ENCODE results near the gene DDX47.
"Not testable (repeated sequence)": the region's sequence is repeated elsewhere in the genome, so short reads cannot be mapped to it uniquely, and the experiment has no call there.

DDX47 gene

DNA sequence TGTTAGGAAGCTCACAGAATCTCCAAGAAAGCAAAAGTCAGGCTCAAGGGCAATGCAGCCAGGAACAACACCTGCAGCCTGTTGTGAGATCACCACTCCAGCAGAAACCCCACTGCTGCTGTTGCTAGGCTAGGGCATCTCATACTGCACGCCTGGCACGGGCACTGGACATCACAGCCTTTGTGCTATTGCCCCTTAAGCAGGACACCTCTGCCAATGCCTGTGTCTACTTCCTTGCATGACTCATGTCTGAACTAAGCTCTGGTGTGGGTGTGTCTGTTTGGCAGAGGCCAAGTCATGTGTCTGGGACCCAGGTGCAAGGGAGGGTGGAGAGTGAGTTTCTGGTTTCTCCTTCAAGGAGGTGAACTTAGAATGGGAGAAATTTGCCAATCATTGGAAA is 10.0 kb upstream of the DDX47 start:
- Histone ChIP-seq H3K4me1 (ENCODE audit: low read length) (peaks cover 32% of the 10 kb centered on the region), H3K9ac (ENCODE audit: low read length) (no peak overlapping the region), H3K9me3 (ENCODE audit: insufficient read depth, low read length) (no peaks in the 10 kb centered on the region), H3K79me2 (ENCODE audit: low read length) (no peaks in the 10 kb centered on the region), H3K4me3 (ENCODE audit: low read length) (peak overlapping the region; percentile 15; the same call in 1 of the 2 replicates), H3K27me3 (ENCODE audit: low read depth, low read length) (peaks cover 33% of the 10 kb centered on the region), H4K20me1 (ENCODE audit: insufficient read depth, low read length) (no peaks in the 10 kb centered on the region), H2AFZ (ENCODE audit: low read depth, low read length) (no peak overlapping the region), H3K36me3 (replicated peaks; ENCODE audit: low read depth, low read length) (no peaks in the 10 kb centered on the region), H3K27ac (ENCODE audit: low read length) (no peak overlapping the region), H3K4me2 (ENCODE audit: low read length) (peak overlapping the region; percentile 70)
- TF ChIP-seq, protein P1, sequence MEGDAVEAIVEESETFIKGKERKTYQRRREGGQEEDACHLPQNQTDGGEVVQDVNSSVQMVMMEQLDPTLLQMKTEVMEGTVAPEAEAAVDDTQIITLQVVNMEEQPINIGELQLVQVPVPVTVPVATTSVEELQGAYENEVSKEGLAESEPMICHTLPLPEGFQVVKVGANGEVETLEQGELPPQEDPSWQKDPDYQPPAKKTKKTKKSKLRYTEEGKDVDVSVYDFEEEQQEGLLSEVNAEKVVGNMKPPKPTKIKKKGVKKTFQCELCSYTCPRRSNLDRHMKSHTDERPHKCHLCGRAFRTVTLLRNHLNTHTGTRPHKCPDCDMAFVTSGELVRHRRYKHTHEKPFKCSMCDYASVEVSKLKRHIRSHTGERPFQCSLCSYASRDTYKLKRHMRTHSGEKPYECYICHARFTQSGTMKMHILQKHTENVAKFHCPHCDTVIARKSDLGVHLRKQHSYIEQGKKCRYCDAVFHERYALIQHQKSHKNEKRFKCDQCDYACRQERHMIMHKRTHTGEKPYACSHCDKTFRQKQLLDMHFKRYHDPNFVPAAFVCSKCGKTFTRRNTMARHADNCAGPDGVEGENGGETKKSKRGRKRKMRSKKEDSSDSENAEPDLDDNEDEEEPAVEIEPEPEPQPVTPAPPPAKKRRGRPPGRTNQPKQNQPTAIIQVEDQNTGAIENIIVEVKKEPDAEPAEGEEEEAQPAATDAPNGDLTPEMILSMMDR (IDR thresholded peaks at IDR 0.05; ENCODE audit: low read depth, low read length): no peak
- TF ChIP-seq EZH2phosphoT487 (IDR thresholded peaks at IDR 0.05; ENCODE audit: low read depth): no peak

DNA sequence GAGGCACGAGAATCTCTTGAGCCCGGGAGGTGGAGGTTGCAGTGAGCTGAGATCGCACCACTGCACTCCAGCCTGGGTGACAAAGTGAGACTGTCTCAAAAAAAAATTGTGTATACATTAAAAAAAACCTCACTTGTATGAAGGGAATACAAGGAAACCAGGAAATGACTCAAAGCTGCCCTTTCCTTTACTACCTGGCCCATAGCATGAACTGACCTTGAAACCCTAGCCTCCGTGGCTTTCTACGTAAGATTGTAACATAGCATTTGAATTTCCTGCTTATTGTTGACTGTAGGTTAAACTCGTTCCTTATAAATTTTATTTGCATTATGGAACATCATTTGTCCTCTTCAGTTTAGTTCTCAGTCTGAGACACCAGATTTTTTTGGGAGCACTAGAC is 9.1 kb upstream of the DDX47 start:
- H3K4me2 ChIP-seq (ENCODE audit: low read length): no peak overlapping the region
- no peaks in the 10 kb centered on the region for H3K36me3 ChIP-seq (replicated peaks; ENCODE audit: low read depth, low read length)
- H3K79me2 ChIP-seq (ENCODE audit: low read length): no peaks in the 10 kb centered on the region
- H3K9ac ChIP-seq (ENCODE audit: low read length): no peak overlapping the region
- H3K27ac ChIP-seq (ENCODE audit: low read length): no peak overlapping the region
- H3K4me3 ChIP-seq (ENCODE audit: low read length): no peak overlapping the region
- H3K4me1 ChIP-seq (ENCODE audit: low read length): peaks cover 41% of the 10 kb centered on the region
- H2AFZ ChIP-seq (ENCODE audit: low read depth, low read length): no peak overlapping the region
- H3K27me3 ChIP-seq (ENCODE audit: low read depth, low read length): peaks cover 33% of the 10 kb centered on the region
- H3K9me3 ChIP-seq (ENCODE audit: insufficient read depth, low read length): no peaks in the 10 kb centered on the region
- no peak for TF ChIP-seq EZH2phosphoT487 (IDR thresholded peaks at IDR 0.05; ENCODE audit: low read depth)
- TF ChIP-seq, protein P1 (IDR thresholded peaks at IDR 0.05; ENCODE audit: low read depth, low read length): no peak
- no peaks in the 10 kb centered on the region for H4K20me1 ChIP-seq (ENCODE audit: insufficient read depth, low read length)

DNA sequence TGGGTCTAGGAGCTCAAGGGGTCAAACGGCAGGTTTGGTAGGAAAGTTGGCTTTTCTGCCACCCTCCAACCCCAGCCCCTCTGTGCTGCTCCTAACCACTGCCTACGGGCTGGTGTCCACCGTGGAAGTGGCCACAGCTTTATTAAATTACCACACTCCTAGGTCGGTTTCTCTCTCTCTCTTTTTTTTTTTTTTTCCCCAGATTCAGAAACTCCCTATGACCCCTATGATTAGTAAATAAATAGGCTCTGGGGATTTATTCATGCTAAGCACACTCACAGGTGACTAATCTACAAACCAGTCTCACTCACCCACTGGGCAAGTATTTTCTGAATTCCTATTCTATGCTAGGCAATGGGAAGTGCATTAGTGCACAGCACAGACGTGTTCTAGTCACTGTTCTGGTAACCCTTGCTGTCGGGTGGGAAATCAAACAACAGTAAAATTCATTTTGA is 8.7 kb upstream of the DDX47 start:
- H3K4me1 ChIP-seq (ENCODE audit: low read length): peaks cover 45% of the 10 kb centered on the region
- H3K27ac ChIP-seq (ENCODE audit: low read length): no peak overlapping the region
- H3K4me2 ChIP-seq (ENCODE audit: low read length): no peak overlapping the region

DNA sequence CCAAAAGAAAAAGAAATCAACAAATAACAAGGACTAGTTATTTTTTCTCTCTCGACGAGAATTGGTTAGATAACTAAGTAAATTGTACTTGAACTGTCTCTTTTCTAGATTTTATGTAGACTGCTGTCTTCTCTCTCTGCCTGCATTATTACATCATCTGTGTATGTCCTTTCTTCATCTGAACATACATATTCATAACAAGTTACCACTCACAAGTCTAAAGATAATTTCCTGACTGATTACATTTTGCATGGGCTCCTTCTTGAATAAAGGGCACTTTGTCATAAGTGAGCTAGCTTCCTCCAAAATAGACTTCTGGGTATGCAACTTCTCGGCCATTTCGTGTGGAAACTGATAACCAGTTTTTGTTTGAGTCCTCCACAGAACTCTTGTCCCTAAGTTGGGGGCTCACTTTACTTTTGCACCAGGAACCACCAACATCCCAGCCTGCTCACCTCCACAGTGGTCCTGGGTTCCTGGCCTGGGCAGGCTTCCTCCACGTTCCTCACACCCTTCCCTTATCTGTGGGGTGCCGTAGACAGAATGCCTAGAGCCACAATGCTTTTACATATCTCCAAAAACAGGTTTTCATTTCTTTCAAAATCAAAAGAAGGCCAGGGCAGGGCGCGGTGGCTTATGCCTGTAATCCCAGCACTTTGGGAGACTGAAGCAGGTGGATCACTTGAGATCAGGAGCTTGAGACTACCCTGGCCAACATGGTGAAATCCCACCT is 6.2 kb upstream of the DDX47 start:
- H3K36me3 ChIP-seq (replicated peaks; ENCODE audit: low read depth, low read length): no peaks in the 10 kb centered on the region
- TF ChIP-seq, protein P1 (IDR thresholded peaks at IDR 0.05; ENCODE audit: low read depth, low read length): no peak
- no peak for TF ChIP-seq EZH2phosphoT487 (IDR thresholded peaks at IDR 0.05; ENCODE audit: low read depth)
- H3K4me1 ChIP-seq (ENCODE audit: low read length): peaks cover 38% of the 10 kb centered on the region
- no peak overlapping the region for H3K9ac ChIP-seq (ENCODE audit: low read length)
- no peaks in the 10 kb centered on the region for H3K79me2 ChIP-seq (ENCODE audit: low read length)
- H2AFZ ChIP-seq (ENCODE audit: low read depth, low read length): no peak overlapping the region
- no peaks in the 10 kb centered on the region for H4K20me1 ChIP-seq (ENCODE audit: insufficient read depth, low read length)
- H3K27ac ChIP-seq (ENCODE audit: low read length): no peak overlapping the region
- no peak overlapping the region for H3K4me3 ChIP-seq (ENCODE audit: low read length)
- H3K27me3 ChIP-seq (ENCODE audit: low read depth, low read length): peaks cover 33% of the 10 kb centered on the region
- no peaks in the 10 kb centered on the region for H3K9me3 ChIP-seq (ENCODE audit: insufficient read depth, low read length)
- H3K4me2 ChIP-seq (ENCODE audit: low read length): no peak overlapping the region

More for the DNA sequence above, 8.7 kb upstream of the DDX47 start:
- no peaks in the 10 kb centered on the region for H3K36me3 ChIP-seq (replicated peaks; ENCODE audit: low read depth, low read length)
- no peak overlapping the region for H3K9ac ChIP-seq (ENCODE audit: low read length)
- no peaks in the 10 kb centered on the region for H3K9me3 ChIP-seq (ENCODE audit: insufficient read depth, low read length)
- no peaks in the 10 kb centered on the region for H3K79me2 ChIP-seq (ENCODE audit: low read length)
- no peak overlapping the region for H3K4me3 ChIP-seq (ENCODE audit: low read length)
- no peak for TF ChIP-seq EZH2phosphoT487 (IDR thresholded peaks at IDR 0.05; ENCODE audit: low read depth)
- TF ChIP-seq, protein P1 (IDR thresholded peaks at IDR 0.05; ENCODE audit: low read depth, low read length): no peak
- no peak overlapping the region for H2AFZ ChIP-seq (ENCODE audit: low read depth, low read length)
- no peaks in the 10 kb centered on the region for H4K20me1 ChIP-seq (ENCODE audit: insufficient read depth, low read length)
- H3K27me3 ChIP-seq (ENCODE audit: low read depth, low read length): peaks cover 37% of the 10 kb centered on the region

DNA sequence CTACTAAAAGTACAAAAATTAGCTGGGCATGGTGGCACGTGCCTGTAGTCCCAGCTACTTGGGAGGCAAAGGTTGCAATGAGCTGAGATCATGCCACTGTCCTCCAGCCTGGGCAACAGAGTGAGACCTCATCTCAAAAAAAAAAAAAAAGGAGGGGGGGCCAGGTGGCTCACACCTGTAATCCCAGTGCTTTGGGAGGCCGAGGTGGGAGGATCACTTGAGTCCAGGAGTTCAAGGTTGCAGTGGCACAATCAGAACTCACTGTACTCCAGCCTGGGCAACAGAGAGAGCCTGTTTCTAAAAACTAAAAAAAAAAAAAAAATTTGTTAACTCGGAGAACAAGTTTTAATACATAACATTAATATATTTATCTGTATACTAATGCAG is 5.6 kb upstream of the DDX47 start:
- not testable (repeated sequence) for H3K4me3 ChIP-seq (ENCODE audit: low read length); H4K20me1 ChIP-seq (ENCODE audit: insufficient read depth, low read length); H3K36me3 ChIP-seq (replicated peaks; ENCODE audit: low read depth, low read length); H3K4me2 ChIP-seq (ENCODE audit: low read length); H3K9ac ChIP-seq (ENCODE audit: low read length); H2AFZ ChIP-seq (ENCODE audit: low read depth, low read length); H3K79me2 ChIP-seq (ENCODE audit: low read length); H3K27ac ChIP-seq (ENCODE audit: low read length); H3K9me3 ChIP-seq (ENCODE audit: insufficient read depth, low read length)
- Histone ChIP-seq H3K4me1 (ENCODE audit: low read length) (peaks cover 33% of the 10 kb centered on the region), H3K27me3 (ENCODE audit: low read depth, low read length) (peaks cover 33% of the 10 kb centered on the region)

Measured in OCI-LY3 (cell line).